Erythroblast (primary cell): ENCODE measurements around the gene HJURP.

Experiments used
- GATA1 ChIP-seq: IDR thresholded peaks from 2 replicates; pipeline ENCODE4 v1.6.1; 2011; ENCODE audit warnings: low read depth, mild to moderate bottlenecking, control low read depth, low read length, moderate library complexity
- POLR2A ChIP-seq: IDR thresholded peaks from 2 replicates; pipeline ENCODE4 v1.6.1; 2011; ENCODE audit warnings: mild to moderate bottlenecking, low read length

DNA sequence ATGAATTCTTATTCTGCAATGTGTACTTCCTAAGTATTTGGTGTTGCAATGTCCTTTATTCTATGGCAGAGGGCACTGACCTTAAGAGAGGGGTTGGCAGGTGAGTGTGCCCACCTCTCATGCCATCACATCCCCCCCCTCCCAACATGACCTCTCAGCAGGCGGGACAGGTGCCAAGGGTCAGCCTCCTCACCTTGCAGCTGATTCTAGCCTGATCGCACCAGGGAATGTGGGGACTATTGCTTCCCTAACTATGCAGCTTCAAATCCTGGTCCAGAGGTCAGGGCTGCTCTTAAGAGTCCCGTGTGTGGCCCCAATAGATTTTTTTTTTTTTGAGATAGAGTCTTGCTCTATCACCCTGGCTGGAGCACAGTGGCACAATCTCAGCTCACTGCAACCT lies 9.5 kb downstream of the HJURP start:
- TF ChIP-seq POLR2A (no peak), GATA1 (no peak)
